A172 (cell line): ENCODE results near the gene MORC3. TPM values are rescaled to one million over a fixed set of nuclear protein-coding genes. Genes with fewer than 3 reads are reported as not detected.
A peak's percentile ranks its signal among the peaks of the same experiment; 100 is the strongest.
"Not testable (repeated sequence)": the region's sequence is repeated elsewhere in the genome, so short reads cannot be mapped to it uniquely, and the experiment has no call there.

Experiments used
- DNase-seq: peaks from one replicate; pipeline ENCODE4 v3.0.0-alpha.2; 2015; ENCODE audit warnings: low spot score
- total RNA-seq: library from RNA; depleted of rRNA; stranded (reverse); fragments of >200 nt; shearing (Covaris generic); gene quantifications from 2 replicates; pipeline ENCODE4 v1.2.3, GENCODE V29; 2014

MORC3 gene
- total RNA-seq, 1 experiment from 2014 or later = 43.0 TPM

DNA sequence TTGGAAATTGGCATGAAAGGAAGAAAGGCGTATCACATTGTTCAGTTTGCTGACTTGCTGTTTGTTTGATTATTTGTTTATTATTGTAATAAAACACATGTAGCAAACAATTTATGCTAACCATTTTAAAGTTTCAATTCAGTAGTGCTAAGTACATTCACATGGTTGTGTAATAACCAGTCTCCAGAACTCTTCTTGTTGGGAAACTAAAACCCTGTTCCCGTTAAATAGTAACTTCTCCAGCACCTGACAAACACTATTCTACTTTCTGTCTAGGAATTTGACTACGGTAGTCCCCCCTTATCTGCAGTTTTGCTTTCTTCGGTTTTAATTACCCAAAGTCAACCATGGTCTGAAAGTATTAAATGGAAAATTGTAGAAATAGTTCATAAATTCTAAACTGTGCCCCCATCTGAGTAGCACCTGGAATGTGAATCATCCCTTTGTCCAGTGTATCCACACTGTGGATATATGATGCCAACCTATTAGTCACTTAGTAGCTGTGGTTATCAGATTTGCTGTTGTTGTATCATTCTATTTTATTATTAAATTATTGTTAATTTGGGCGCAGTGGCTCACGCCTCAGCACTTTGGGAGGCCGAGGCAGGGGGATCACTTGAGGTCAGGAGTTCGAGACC is 5.5 kb downstream of the MORC3 start:
- DNase-seq = peak; percentile 82

DNA sequence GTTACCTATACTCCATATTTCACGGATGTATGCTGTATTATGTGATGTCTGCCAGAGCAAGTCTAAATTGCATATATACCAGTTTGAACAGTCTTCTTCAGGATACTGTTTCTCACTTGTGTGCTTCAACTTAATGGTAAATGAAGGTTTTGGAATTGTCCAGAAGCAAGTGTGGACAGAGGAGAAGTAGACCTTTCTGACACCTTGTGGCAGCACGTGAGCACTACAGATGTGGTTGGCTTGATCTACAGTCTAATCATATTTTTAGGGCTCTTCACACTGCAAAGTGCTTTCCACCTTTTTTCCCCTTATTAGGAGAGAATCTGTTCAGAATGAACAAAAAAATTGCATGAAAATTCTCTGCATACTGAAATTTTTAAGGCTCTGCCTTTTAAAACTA is 10.9 kb downstream of the MORC3 start:
- DNase-seq = peak; percentile 79

DNA sequence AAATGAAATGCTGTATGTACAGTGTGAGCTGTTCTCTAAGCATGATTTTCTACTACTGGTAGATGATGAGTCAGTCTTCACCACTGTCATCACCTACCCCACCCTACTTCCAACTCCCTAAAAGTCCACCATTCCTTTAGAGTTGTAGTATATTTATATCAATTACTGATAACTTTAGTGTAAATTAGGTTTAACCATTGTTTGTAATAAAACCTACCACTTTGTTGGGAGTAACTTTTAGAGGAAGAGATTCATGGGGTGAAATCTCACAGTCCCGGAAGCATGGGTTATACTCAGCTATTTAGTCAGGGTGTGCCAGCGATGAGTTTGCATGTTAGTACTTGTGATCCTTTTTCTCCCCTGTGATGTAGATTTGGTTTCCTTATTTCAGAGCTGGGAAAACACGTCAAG is 17.1 kb downstream of the MORC3 start:
- DNase-seq = peak; percentile 85

DNA sequence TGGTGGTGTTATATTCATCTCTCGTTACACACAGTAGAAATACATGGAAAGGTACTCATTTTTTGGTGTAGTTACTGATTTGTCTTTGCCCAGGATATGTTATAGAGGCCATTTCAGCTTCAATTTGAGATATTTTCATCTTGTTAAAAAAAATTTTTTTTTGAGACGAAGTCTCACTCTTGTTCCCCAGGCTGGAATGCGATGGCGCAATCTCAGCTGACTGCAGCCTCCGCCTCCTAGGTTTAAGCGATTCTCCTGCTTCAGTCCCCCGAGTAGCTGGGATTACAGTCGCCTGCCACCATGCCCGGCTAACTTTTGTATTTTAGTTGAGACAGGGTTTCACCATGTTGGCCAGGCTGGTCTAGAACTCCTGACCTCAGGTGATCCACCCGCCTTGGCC is 19.0 kb downstream of the MORC3 start:
- no peak for DNase-seq

DNA sequence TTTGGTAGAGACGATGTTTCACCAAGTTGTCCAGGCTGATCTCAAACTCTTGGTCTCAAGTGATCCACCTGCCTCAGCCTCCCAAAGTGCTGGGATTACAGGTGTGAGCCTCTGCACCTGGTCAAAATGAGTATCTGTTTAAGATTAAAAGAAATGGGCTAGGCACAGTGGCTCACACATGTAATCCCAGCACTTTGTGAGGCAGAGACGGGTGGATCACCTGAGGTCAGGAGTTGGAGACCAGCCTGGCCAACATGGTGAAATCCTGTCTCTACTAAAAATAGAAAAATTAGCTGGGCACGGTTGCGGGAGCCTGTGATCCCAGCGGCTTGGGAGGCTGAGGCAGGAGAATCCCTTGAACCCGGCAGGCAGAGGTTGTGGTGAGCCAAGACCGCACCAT is 22.6 kb downstream of the MORC3 start:
- DNase-seq = not testable (repeated sequence)

DNA sequence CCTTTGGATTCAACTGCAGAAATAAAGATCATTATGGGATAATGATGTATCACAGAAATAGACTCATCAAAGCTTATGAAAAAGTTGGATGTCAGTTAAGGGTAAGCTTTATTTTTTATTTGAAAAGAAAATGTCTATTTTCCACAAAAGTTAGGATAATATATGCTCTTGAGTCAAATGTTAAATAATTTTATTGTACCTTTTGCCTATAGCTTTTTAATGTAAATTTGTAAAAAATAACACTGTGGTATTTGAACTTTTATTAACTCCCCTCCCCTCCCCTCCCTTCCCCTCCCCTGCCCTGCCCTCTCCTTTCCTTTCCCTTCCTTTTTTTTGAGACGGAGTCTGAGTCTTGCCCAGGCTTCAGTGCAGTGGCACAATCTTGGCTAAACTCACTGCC is 24.9 kb downstream of the MORC3 start:
- no peak for DNase-seq

DNA sequence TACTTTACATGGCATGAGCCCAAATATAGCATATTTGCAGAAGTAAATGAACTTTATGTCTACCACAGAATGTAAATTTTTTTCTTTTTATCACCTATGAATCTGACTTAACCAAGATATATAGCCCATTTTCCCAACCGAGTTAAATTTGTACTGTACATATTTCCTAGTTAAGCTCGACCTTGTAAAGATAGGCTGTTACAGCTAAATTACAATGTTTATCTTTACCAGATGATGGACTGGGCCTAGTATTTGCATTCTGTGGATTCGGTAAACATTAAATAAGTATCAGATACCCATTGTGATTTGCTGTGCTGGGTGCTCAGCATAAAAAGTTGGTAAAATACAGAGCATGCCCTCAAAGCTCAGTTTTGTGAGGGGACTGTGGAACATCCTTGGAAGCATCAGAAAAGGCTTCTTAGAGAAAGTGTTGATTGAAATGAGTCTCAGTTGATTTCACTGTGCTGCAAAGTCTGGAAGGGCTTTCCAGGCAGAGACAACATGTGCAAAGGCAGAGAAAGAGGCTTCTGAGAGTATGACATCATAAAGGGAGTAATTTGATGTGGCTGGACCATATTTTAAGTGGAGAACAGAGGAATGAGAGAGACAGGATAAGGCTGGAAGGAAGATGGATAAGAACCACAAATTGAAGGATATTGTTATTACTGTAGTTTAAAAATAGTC is 27.4 kb downstream of the MORC3 start:
- DNase-seq = peak; percentile 19

DNA sequence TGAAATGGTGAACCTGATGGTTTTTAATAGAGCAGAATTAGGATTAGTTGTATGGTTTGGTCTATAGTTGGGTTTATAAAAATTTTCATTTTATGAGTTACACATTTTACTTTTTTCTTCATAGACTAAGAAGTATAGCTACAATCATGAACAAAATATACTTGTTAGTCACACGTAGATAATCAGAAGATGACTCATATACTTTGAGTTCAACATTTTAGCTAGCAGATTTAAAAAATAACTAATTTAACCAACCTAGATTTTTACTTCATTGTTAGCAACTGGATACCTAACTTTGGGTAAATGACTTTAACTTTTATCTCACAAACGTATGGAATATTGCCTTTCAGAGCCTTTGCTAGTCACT is 27.9 kb downstream of the MORC3 start:
- peak; percentile 30 for DNase-seq

DNA sequence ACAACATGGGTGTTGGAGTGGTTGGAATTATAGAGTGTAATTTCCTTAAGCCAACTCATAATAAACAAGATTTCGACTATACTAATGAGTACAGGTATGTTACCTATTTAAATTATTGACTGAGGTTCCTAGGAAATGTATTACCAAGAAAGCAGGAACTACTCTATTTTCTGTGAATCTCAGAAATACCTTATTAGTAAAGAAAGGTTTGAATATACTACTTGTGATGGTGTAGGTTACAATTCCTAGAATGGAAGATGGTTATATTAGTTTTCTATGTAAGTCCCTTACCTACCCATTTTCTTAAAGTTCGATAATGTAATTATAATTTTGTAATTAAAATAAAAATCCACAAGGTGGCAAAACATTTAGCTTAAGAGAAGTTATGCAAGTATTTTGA is 29.3 kb downstream of the MORC3 start:
- DNase-seq = no peak

DNA sequence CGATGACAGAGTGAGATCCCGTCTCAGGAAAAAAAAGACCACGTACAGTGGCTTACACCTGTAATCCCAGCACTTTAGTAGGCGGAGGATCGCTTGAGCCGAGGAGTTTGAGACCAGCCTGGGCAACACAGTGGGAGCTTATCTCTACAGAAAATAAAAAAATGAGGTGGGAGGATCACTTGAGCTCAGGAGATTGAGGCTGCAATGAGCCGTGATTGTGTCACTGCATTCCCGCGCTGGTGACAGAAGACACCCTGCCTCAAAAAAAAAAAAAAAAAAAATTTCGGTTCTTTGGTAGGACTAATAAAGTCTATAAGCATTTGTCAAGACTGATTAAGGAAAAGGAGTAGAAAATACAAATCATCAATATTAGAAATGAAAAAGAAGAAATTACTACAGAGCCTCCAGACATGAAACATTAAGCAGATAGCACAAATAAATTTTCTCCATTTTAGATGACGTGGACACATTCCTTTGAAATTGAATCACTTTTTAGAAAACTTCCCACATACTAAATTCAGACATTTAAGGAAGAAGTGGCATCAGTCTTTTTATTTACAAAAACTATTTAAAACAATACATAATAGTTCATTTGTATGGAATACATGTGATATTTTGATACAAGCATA is 30.4 kb downstream of the MORC3 start:
- DNase-seq = peak; percentile 74

DNA sequence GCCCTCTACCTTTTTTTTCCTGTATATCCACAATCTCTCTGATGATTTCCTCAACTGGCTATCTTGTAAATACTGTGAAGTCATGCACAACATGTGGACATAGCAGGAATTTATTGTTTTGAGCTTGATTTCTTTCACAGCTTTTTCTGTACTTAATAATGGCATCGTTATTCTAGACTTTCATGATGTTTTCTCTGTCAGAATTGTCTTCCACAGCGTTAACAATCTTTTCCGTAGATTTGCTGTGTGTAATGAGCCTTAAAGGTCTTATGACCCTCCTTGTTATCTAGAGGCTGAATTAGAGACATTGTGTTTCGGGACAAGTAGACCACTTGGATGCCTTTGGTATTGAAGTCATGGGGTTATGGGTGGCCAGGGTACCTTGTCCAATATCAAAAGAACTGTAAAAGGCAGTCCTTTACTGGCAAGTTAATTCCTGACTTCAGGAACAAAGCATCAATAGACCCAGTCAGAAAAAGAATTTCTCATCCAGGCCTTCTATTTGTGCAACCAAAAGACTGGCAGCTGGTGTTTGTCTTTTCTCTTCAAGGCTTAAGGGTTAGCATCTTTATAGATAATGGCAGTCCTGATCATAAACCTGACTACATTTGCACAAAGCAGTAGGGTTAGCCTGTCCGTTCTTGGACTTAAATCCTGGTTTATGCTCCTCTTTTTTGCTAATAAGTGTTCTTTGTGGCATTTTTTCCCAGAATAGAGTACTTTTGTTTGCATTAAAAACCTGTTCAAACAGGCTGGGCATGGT is 35.1 kb downstream of the MORC3 start:
- no peak for DNase-seq

DNA sequence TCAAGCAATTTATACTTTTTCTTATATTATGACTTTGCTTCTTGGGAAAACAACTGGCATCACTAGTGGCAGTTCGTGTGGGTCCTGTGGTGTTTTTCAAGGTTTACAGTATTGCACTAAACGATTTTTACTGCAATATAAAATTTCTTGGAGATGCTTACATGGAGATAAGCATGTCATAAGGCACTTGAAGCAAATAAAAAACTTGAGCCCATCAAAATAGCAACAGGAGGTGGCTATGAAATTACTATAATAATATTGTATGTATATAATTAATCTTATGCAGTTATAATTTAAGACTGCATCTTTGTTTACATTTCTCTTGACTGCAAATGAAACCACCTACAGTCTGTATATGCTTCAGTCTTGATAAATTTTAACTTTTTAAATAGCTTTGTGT is 35.9 kb downstream of the MORC3 start:
- no peak for DNase-seq

DNA sequence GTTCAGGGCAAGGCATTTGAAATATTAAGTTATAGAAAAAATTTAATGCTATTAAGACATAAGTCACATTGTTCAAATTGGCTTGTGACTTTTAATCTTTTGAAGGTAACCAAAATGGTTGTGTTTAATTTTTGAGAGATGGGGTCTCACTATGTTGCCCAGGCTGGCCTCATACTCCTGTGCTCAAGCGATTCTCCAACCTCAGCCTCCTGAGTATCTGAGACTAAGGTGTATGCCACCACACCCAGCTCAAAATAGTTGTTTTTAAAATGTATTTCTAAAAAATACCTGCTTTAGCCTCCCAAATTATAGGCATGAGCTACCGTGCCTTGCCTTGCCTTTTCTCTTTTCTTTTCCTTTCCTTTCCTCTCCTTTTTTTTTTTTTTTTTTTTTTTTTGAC is 39.2 kb downstream of the MORC3 start:
- no peak for DNase-seq

DNA sequence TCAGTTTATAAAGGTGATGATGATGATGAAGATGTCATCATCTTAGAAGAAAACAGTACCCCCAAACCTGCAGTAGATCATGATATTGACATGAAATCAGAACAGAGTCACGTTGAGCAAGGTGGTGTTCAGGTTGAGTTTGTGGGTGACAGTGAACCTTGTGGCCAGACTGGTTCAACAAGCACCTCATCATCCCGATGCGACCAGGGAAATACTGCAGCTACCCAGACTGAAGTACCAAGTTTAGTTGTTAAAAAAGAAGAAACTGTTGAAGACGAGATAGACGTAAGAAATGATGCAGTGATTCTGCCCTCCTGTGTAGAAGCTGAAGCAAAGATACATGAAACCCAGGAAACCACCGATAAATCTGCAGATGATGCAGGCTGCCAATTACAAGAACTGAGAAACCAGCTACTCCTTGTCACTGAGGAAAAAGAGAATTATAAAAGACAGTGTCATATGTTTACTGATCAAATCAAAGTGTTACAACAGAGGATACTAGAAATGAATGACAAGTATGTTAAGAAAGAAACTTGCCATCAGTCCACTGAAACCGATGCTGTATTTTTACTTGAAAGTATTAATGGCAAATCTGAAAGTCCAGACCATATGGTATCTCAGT is 49.2 kb downstream of the MORC3 start:
- DNase-seq = no peak

DNA sequence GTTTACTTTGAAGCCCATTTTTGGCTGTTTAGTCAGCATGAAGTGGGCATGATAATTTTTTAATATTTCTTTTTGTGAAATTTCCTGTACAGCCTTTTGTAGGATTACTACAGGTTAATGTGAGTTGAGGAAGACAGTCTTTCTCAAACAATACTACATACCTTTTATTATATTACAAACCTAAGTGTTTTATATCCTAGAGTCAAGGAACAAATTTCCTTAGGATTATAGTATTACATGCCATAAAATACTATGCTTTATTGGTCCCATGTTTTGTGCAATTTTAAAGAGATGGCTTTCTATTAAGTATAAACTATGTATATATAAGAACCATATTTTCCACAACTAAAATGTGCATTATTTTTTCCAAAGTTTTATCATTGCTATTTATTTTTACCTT is 56.0 kb downstream of the MORC3 start:
- DNase-seq = no peak

DNA sequence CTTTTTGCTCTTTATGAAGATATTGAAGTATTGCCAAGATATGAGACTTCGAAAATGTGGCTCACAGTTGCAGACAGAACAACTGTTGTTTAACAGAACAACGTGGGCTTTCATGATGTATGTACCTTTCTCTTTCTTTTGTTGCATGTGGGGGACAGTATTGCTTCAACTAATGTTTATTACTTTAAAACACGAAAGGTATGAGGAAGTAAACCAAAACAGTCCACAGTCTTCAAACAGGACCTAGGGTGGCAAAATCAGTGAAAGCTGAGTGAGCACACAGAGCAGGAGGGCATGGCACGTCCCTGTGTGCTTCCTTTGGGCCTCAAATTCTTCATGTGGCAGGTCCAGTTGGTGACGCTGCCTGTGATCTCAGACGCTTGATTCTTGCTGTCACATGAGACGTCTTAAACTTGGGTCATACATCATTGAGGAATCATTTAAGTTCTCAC is 57.4 kb downstream of the MORC3 start:
- DNase-seq = no peak

DNA sequence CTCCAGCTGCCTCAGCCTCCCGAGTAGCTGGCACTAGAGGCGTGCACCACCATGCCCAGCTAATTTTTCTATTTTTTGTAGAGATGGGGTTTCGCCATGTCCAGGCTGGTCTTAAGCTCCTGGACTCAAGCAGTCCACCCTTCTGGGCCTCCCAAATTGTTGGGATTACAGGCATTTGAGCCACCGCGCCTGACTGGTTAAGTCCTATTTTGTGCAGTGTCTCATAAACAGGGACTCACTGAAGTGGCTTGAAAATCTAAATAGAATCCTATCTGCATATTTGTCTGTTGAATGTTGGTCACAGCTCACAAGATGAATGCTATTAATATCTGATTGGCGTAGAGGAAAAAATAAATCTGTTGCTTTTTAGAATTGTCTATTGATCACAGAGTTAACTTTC is 59.3 kb downstream of the MORC3 start:
- DNase-seq = no peak

DNA sequence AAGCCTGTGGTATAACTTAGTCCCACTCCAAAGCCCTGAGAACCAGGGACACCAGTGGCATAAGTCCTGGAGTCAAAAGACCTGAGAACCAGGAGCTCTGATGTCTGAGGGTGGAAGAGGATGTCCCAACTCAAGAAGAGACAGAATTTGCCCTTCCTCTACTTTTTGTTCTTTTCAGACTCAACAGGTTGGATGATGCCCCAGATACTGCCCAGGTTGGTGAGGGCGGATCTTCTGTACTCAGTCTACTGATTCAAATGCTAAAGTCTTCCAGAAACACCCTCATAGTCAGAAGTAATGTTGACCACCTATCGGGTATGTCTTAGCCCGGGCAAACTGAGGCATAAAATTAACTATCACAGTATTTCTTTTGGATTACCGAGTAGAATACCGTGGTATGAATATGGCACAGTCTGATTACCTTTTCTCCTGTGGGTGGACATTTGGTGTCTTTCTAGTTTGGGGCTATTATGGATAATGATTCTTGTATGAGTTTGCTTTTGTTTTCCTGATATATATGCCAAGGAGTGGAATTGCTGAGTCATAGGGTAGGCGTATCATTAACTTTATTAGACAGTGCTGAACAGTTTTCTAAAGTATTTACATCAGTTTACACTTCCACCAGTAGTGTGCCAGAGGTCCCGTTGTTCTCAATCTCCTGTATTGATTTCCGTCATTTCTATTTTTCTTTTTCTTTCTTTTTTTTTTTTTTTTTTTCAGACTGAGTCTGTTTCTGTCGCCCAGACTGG is 62.0 kb downstream of the MORC3 start:
- DNase-seq = no peak

DNA sequence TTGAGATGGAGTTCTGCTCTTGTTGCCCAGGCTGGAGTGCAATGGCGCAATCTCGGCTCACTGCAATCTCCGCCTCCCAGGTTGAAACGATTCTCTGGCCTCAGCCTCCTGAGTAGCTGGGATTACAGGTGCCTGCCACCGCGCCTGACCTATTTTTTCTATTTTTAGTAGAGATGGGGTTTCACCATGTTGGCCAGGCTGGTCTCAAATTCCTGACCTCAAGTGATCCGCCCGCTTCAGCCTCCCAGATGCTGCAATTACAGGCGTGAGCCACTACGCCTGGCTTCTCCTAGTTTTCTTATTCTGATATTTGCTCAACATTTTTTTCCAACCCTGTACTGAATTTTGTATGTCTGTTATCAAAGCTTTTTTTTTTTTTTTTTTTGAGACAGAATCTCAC is 62.7 kb downstream of the MORC3 start:
- not testable (repeated sequence) for DNase-seq

DNA sequence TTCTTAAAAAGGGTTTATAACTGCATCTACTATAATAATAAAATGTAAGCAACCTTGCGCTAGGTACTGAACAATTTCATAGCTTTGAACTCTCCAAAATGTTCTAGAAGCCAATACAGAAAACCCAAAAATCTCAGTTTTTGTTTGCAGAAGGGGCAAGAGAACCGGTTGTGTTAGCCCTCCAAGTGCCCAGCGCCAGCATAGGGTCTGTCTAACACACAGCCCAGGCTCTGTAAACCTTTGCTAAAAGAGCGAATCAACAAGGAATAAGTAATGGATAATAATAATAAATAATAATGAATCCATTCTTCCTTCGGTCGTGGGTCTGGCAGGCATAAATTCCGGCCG is 64.9 kb downstream of the MORC3 start:
- no peak for DNase-seq

DNA sequence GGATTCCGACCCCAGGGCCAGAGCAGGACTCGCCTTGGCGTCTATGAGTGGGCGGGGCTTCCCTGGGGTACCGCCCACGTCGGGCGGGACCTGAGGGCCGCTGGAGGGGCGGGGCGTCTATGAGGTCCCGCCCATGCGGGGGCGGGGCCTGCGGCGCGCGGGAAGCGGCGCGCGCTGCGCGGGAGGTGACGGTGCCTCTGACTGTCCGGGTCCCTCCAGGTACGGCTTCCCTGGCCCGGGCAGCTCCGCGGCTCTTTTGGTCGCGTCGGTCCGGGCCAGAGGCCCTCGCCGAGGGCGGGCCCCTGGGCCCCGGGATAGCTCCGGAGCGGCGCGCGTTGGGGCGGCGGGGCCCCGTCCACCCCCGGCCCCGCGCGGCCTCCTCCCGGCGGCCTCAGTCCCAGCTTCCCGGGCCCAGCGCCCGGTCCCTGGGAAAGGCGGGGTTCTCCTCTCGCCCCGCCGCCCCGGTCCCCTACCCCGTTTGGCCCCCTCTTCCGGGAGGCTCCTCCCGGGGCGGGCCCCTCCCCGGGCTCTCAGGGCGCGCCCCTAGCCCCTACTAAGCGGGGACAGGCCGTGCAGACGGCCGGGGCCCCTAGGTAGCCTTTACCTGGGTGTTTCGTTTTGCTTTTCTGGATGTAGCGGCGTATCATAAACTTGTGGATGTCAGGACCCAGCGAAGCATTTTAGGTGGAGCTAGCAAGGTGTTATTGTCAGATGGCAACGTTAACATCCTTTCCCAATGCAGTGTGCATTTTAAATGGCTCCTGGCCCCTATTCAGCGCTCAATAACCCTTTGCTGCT is 65.4 kb downstream of the MORC3 start, which contains the start of gene CHAF1B:
TSS of gene CHAF1B (plus strand) at position 160 of the 798 bp plus-strand sequence. CDS start 745 bp downstream, outside the sequence.
- DNase-seq = peak; percentile 57
